ENCODE measurements around the gene RPAP3.

- no peak for TF ChIP-seq POLR2A (IDR thresholded peaks at IDR 0.05)
- no peak for TF ChIP-seq CTCF (IDR thresholded peaks at IDR 0.05)
- TF ChIP-seq POLR2AphosphoS5 (IDR thresholded peaks at IDR 0.05), result no peak
These were observed 90.1 kb downstream of the RPAP3 start for GRCh38 chr12:47615711-47616110.
